Right ventricle myocardium inferior (tissue), 1 donor: ENCODE results near the gene RYR3. TPM values are rescaled to one million over a fixed set of nuclear protein-coding genes. Genes with fewer than 3 reads are reported as not detected.
"Not testable (repeated sequence)": the region's sequence is repeated elsewhere in the genome, so short reads cannot be mapped to it uniquely, and the experiment has no call there.

ENCODE experiments used
- ATAC-seq: fragments of 200-7000 bp; cut with Tn5 transposase; one replicate; pipeline ENCODE4 v1.9.1; 2020; ENCODE audit warnings: mild to moderate bottlenecking, moderate library complexity
- DNase-seq: peaks from one replicate; pipeline ENCODE4 v3.0.0; 2021; ENCODE audit errors: missing footprints
- intact Hi-C: fragments of 100-400 bp; cut with DNase I; formaldehyde crosslinking; loops from one replicate; pipeline ENCODE4 v1.11.0; 2022
- total RNA-seq: library from RNA; stranded (reverse); fragmentation: NEBNext Ultra II Directional; extraction: Animal tissue kit (Norgen Biotek cat#: 25700); gene quantifications from one replicate; pipeline ENCODE4 v1.2.1, GENCODE V29; 2021
- donor health status: DM: no; HTN: yes; CAD: no; lungs with severe emphysema.

RYR3 gene
- total RNA-seq, 1 donor from 2014 or later, result not detected

DNA sequence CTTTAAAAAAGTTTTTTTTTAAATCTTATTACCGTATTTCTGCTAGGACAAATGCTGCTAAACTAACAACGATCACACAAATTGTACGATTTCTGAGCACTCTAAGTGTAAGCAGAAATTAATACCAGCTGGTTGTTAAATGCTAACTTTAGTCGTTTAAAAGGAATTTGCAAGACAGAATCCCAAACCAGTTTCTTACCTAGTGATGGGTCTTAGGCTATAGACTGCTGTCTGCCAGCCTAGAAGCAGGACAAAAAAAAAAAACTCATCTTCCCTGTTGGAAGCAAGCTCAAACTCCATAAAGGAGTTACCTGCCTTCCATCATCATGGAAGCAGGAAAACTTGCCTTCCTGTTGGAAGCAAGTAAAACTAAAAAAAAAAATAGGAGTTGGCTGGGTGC, 287.6 kb downstream of the RYR3 start:
- ATAC-seq, intact Hi-C loops: not testable (repeated sequence)

DNA sequence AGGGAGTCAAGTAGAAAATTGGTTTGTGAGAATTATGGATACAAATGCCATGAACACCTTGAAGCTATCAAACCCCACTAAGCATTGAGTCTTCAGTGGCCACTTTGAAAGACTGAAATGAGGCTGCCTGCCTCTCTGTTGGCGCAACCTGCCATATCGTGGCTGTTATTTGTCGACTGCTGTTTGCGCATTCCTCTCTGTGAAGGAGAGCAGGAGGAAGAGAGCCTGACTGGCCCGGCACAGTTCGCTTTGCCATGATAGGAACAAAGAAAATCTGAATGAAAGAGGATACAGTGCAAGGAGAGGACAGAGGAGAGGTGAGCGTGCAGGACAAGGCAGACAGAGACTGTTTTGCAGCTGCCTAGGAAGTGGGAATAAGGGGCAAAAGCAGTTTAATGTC, 289.4 kb downstream of the RYR3 start:
- intact Hi-C loops, result no loop called here
- no peak for ATAC-seq
- DNase-seq, result no peak

More for the DNA sequence above, 287.6 kb downstream of the RYR3 start:
- DNase-seq, result not testable (repeated sequence)

DNA sequence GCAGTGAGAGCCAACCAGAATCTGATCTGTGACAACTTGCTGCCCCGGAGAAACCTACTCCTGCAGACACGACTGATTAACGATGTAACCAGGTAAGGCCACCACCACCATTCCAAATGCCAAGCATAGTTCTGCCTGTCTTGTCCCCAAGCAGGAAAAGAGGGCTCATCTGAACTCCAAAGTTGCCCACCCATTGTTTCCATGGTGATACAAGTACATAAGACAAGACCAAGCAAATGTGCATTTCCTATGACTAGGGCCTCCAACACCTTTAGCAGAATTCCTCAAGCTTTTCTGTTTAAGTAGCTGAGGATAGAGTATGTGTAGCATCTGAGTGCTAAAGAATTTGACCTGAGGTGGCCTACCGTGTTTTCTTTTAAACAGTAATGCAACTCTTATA, 290.7 kb downstream of the RYR3 start:
- DNase-seq (no peak), ATAC-seq (no peak)
- intact Hi-C loops, result no loop called here

DNA sequence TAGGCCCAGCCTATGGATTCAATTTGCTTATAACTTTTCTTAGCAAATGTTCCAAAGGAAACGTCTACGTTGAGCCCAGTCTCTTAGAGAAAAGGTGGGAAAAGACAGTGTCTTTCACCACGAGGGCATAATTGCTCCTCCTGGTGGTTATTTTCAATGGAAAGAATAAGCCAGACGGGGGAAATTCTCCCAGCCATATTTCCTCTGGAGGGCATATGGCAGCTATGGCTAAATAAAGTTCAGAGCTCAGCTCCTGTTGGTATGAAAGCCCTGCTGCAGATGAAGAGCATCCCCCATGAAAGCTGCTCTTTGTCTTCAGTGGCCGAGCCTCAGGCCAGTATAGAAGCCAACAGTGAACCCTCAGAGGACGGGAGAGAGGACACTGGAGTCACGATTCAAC, 297.9 kb downstream of the RYR3 start:
- no peak for ATAC-seq
- intact Hi-C loops, result no loop called here

DNA sequence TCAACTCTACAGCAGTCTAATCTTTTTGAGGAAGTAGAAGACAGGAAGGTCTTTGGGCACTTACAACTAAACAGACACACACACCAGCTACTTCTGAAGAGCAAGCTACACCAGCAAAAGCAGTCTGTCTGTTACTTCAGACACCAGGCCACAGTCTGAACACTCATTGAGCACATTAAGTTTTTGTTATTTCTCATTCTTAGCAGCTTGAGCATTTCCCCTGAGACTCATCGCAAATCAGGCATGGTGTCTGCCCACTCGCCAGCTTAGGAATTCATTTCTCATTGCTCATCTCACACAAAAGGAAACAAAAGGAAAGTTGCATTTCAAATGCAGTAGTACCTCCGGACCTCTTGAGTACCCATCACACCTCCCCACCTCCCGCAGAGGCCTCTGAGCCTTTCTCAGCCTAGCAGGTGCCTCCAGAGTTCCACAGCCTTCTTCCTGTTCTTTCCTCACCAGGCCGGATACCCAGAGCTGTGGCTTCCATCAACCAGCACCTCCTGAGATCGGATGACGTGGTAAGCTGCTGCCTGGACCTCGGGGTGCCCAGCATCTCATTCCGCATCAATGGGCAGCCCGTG, 302.0 kb downstream of the RYR3 start:
- DNase-seq (no peak), ATAC-seq (no peak)
- intact Hi-C loops, result no loop called here

More for the DNA sequence above, 297.9 kb downstream of the RYR3 start:
- DNase-seq, result no peak

DNA sequence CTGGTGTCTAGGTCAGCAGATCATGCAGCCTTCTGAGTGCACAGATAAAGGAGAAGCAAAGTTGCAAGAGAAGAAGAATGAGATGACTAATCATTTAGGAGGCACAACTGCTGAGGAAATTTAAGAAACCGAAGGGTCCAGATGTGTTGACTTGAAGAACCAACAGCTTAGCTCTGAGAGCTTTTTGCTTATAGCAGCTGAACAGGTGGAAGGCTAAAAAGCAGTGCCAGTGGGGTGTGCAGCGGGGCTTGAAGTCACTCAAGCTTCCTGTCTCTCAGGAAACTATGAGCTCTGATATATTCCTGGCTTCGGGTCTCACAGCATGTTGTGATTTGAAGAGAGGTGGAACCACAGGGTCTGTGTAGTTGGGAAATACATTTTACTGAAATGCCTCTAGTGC, 305.7 kb downstream of the RYR3 start:
- DNase-seq, result no peak
- intact Hi-C loops, result no loop called here

DNA sequence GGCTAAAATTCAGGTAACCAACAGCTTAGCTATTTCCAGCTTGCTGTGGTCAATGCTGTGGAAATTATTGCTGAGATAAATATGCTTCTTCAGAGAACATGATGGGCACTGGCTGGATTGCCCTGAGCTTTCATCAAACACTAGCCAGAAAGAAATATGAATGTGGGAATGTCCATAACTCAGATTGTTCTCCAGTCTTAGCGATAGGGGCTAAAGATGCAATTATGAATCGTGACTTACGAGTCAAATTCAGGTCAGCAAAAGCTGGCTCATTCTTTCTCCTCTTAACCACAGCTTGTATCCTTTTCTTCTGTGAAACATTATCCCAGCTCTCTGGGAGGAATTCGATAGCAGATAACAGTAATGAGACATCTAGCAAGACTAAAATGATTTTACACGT, 307.6 kb downstream of the RYR3 start:
- DNase-seq (no peak), ATAC-seq (no peak)
- intact Hi-C loops, result no loop called here

More for the DNA sequence above, 305.7 kb downstream of the RYR3 start:
- no peak for ATAC-seq

DNA sequence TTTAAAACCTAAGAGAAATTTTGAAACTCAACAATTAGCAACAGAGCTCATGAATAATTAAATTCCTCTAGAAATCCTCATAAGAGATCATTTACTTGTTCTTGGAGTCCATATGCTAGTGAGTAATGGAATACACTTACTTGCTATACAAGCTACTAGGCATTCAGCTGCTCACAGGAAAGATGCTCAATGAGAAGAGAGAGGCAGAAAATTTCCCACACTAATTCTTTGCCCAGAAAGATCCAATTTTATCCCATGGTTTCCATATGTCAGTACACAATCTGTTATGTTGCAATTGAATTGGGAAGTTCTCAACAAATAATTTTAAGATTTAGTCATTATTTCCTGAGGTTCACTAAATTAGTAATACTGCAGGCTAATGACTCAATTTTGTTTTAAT, 310.4 kb downstream of the RYR3 start:
- ATAC-seq, result no peak
- intact Hi-C loops, result no loop called here

DNA sequence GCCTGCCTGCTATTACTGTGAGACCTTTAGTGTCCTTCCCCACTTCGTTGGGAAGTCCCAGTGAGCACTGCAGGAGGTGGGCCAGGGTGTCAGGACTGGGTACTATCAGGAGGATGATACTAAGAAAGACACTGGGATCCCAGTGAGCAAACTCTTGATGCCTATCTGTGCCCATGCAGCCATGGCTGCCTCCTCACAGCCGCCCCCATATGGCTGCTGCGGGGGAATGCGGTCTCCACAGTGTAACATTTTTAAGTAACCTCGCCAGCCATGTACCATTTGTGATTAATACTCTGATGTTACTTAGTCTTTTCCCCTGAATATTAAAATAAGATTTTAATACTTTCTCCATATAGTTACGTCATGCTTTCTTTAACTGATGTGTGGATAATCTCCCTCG, 312.2 kb downstream of the RYR3 start:
- no peak for DNase-seq
- no peak for ATAC-seq
- intact Hi-C loops, result no loop called here

More for the DNA sequence above, 310.4 kb downstream of the RYR3 start:
- no peak for DNase-seq

DNA sequence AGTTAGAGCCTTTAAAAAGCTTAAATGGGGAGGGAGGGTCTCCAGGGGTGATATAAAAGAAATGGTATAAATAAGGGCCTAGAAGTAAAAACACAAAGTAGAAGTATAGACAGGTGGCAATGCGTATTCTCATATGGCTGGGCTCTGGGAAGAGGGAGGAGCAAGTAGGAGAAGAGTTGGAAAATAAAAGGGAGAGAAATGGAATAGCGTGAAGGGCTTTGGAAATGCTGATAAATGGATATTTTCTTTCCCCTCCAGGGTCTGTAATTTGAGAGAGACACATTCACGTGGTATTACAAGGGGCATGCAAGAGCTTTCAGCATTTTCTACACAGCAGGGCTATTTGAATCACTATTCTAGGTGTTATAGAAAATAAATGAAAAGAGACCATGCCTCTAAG, 313.7 kb downstream of the RYR3 start:
- intact Hi-C loops, result no loop called here
- no peak for ATAC-seq
- no peak for DNase-seq

DNA sequence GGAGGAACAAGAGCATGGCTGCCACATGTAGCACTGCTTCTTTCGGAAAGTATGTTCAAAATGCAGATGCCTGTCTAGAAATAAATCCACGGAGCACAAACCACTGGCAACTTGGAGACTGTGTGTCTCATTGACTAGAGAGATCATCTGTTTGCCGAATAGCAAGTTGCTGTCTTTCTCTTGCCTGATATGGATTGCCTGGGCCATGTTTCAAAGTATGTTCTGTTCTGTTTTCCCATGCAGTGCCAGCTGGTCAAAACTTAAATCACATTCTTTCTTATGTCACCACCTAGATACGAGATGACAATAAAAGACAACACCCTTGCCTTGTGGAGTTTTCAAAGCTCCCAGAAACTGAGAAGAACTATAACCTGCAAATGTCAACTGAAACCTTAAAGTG, 318.9 kb downstream of the RYR3 start:
- no peak for DNase-seq
- intact Hi-C loops, result no loop called here
- no peak for ATAC-seq

DNA sequence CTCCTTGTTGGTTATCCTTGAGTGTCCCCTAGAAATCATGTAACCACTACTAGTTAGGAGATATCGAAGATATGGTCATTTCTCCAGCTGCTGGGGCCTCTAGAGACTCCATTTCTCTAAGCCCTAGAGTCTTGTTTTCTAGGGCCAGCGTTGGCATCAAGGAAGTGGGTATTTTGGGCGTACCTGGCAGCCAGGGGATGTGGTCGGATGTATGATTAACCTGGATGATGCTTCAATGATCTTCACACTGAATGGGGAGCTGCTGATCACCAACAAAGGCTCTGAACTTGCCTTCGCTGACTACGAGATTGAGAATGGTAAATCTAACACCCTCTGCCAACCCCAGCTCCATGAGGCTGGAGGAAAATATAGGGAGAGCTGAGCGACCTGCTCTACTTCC, 325.5 kb downstream of the RYR3 start:
- no peak for ATAC-seq
- intact Hi-C loops, result no loop called here
- no peak for DNase-seq

DNA sequence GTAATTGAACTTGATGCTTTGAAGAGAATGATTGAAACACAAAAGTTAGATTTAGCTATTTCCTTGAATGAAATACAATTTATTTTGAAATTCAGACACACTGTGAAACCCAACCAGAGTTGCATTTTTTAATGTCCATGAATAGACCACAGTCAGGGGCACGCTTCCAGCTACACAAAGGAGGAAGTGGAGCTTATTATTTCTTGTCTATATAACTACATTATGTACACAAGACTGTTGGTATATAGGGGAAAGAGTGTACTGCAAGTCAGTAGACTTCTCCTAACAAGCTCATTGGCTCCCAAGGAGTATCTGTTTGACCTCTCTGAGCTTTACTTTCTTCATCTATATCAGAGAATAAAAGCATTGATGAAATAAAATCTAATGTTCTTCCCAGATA, 326.2 kb downstream of the RYR3 start:
- DNase-seq (no peak), ATAC-seq (no peak)
- intact Hi-C loops, result no loop called here

DNA sequence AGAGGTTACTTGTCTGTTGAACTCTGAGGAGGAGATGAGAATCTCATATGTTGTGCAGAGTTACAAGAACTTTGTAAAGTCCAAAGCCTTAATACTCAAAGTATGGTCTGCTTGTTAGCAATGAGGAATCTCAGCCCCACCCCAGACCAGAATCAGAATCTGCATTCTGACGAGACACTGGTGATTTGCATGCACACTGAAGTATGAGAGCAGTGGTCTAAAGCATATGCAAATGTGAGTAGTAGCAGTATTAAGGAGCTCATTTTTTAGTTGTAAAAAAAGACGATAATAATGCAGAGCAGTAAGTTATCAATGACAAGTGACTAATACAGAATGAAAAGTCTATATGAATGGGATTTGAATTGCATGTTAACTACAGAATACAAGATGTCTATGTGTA, 327.7 kb downstream of the RYR3 start:
- ATAC-seq, result no peak
- DNase-seq, result no peak
- intact Hi-C loops, result no loop called here

DNA sequence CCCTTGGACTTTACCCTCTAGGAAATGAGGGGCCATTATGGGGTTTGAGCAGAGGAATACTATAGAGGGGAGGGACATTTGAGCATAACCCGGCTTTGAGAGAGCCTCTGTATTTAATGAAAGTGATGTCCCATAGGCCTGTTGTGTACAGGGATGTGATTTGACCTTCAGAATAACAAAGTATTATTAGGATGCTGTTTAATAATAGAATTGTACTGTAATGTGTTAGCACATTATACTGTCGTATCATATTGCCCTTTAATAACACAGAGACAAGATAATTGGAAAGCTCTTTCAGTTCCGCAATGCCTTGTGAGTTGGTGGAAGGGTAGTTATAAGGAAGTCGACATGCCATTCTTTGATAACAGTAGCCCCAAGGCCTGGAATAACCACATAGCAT, 328.3 kb downstream of the RYR3 start:
- intact Hi-C loops, result no loop called here
- DNase-seq (no peak), ATAC-seq (no peak)

DNA sequence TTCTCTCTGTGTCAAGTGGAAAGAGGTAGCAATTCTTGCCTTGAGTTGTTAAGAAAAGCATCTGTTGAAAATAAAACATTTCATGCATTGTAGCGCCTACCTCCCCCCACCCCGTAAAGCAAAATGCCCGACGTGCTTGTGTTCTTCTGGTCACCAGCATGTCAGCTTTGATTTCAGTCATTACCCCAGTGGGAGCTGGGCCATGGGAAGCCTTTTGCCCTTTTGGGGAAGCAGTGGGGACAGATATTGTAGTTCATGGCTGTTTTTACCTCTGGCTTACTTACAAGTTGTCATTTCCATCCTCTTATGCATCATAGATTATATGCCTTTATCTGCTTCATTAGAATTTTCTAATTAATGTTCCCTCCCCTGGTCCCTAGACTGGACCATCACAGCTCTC, 328.7 kb downstream of the RYR3 start:
- intact Hi-C loops, result no loop called here
- ATAC-seq (no peak), DNase-seq (no peak)

DNA sequence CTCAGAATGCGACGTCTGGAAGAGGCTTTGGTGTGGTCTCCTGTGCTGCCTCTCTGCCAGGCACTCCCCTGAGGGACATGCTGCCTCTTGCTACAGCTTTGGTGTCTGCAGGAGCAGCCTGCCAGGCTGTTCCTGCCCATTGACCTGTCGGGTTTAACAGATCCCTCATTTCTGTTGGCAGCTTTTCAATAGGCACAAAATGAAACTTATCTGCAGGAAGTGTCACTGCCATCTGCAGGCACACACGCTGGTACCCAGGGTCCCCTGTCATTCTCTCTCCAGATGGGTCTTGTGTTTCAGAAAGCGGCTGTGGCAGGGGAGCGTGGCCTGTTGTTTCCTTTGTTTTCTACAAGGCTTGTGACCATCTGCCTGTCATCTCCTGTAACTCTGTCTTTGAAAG, 329.2 kb downstream of the RYR3 start:
- DNase-seq, result no peak
- intact Hi-C loops, result no loop called here
- ATAC-seq, result no peak

DNA sequence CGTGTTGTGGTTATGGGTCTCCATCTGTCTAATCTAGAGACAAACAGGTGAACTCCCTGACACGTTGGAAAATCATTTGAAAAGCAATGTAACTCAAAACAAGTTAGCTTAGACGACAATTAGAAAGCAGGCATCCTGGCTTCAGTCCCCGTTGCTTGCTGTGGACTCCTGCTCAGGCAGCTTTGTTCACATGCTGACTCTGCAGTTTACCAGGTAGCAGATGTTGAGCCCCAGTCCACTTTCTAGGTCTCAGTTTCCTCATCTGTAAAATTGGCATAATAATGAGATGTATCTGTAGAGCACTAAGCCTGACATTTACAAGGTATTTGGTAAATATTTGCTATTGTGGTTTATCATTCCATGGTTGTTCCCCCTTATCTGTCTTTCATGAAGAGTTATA, 330.3 kb downstream of the RYR3 start:
- no peak for DNase-seq

DNA sequence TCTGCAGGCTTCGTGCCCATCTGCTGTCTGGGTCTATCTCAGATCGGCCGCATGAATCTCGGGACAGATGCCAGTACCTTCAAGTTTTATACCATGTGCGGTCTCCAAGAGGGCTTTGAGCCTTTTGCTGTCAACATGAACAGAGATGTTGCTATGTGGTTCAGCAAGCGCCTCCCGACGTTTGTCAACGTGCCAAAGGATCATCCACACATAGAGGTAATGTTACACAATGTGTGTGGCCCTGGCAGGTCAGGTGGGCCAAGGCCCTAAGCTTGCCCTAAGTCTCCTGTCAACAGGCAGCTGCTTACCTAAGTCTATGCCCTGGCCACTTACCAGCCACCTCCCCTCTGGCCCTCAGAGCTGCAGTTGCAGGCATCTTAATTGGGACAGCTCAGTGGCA, 333.5 kb downstream of the RYR3 start:
- ATAC-seq, result no peak
- no peak for DNase-seq
- intact Hi-C loops, result no loop called here

More for the DNA sequence above, 330.3 kb downstream of the RYR3 start:
- ATAC-seq, result no peak
- intact Hi-C loops, result no loop called here

DNA sequence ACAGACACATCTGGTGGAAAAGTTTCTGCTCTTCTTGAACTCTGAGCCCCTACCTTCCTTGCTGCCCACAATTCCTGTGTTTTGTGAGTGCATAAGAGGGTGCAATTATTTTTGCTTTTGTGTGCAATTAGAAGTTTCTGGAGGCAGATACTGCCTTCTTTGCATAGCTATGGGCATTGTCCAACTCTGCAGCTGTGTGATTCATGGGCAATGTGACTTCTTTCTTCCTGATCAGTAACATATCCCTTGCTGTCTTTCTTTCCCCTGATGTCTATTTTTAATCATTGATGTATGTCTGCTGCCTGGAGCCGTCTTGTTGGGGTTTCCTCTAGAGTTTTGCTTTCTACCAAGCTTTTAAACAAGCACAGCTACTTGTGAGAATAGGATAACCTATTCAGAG, 336.0 kb downstream of the RYR3 start:
- intact Hi-C loops, result no loop called here

DNA sequence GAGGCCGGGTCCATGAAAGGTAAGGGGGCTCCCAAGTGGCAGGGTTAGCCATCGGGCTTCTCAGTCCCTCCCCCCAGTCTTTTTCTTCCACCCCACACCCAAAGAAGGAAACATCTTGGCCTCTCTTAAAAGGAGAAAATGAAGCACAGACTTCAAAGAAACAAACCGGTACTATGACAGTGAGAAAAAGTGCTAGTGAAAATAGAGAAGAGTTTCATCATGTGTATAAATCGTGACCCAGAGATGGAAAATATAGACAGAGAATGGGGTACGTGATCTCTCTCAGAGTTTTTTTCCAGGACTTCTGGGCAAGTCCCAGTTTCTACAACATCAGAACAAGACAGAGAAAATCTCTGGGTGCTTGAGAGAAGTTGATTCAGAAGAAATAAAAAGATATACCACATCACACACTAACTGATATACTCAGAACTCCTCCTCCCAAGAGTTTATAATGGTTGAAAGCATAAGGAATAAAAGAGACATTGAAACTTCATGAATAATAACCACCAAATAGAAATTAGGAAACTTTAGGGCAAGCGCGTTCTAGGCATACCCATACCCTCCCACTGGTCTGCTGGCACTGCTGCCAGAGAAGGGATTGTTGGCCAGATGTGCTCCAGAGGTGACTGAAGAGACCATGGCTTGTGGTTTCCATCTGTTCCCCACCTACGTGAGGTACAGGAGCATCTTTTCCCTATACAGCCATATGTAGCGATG, 338.6 kb downstream of the RYR3 start:
- intact Hi-C loops, result no loop called here
- DNase-seq (no peak), ATAC-seq (no peak)

More for the DNA sequence above, 336.0 kb downstream of the RYR3 start:
- DNase-seq (no peak), ATAC-seq (no peak)
